ENCODE results near the gene PLCH1. TPM values are rescaled to one million over a fixed set of nuclear protein-coding genes. Genes with fewer than 3 reads are reported as not detected.

PLCH1 gene
- total and polyA plus RNA-seq, 7 experiments from 2014 or later = 0.56 TPM; not detected in 6

DNA sequence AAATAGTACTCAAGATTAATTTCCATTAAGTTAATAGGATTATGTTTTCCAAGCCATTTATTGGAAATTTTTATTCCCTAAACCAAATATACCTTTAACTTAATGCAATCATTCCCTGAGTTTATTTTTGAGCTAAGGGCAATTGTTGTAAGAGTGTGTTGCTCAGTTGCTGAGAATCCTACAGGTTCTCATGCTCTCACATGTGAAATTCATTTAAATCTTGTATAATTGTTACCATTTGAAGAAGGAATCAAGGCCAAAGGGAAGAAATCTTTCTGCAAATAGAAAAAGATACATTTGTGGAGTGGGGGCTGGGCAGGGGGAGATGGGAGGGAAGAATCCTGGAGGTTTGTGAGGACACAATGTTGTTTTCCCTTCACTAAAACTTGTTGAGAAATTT is 248.7 kb downstream of the PLCH1 start:
- H3K27me3 ChIP-seq (ENCODE audit: control insufficient read depth in 2 of 2, insufficient read depth in 2 of 2, low read length in 2 of 2) = no peaks in the 10 kb centered on the region
- intact Hi-C loops (cut with micrococcal nuclease) = no loop called here
- no peaks in the 10 kb centered on the region for H3K4me1 ChIP-seq (ENCODE audit: control insufficient read depth in 2 of 2, insufficient read depth in 2 of 2, low read length in 2 of 2)
- peaks cover 0 to 8% (median 0%) of the 10 kb centered on the region in 11 donors for H3K9me3 Mint-ChIP-seq
- DNase-seq (no peak), ATAC-seq (no peak)
- H3K4me1 Mint-ChIP-seq = peaks cover 0 to 12% (median 7%) of the 10 kb centered on the region in 7 donors
- no peak overlapping the region for H3K4me3 Mint-ChIP-seq
- ChIA-PET CTCF (no interaction called here), POLR2A (no interaction called here)
- H3K27ac ChIP-seq (ENCODE audit: low read depth, low read length) = no peak overlapping the region
- H3K4me3 ChIP-seq (ENCODE audit: low read length) = no peak overlapping the region
- H3K9me3 ChIP-seq (ENCODE audit: control insufficient read depth in 2 of 3, low read length in 3 of 3) = no peaks in the 10 kb centered on the region
- H3K27me3 Mint-ChIP-seq = no peaks in the 10 kb centered on the region
- H3K36me3 ChIP-seq (ENCODE audit: control insufficient read depth in 2 of 3, insufficient read depth in 3 of 3, low read length in 3 of 3) = no peaks in the 10 kb centered on the region
- H3K36me3 Mint-ChIP-seq = no peaks in the 10 kb centered on the region
- no peak overlapping the region for H3K27ac Mint-ChIP-seq

DNA sequence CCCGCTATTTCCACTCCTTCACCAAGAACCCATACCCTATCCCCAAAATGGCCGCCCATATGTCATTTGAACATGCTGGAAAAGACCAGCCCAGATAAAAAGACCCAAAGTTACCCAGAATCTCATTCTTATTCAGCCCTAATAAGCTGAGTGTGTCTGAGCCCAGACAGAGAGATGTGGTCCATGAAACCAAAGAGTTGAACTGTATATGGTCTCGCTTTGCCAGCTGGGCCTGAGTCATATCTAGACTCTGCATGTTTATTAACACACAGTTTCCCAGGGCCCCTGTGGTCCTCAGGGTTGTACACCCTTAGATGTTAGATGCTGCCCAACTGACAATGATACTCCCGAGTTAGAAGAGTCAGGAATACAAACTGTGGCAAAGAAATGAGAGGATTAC is 249.5 kb downstream of the PLCH1 start:
- H3K9me3 ChIP-seq (ENCODE audit: control insufficient read depth in 2 of 3, low read length in 3 of 3) = no peaks in the 10 kb centered on the region
- Mint-ChIP-seq H3K27ac (no peak overlapping the region), H3K27me3 (no peaks in the 10 kb centered on the region), H3K9me3 (peaks cover 0 to 8% (median 0%) of the 10 kb centered on the region in 11 donors), H3K4me1 (peaks cover 0 to 12% (median 7%) of the 10 kb centered on the region in 7 donors), H3K4me3 (no peak overlapping the region), H3K36me3 (no peaks in the 10 kb centered on the region)
- CTCF ChIA-PET = no interaction called here
- no peak overlapping the region for H3K27ac ChIP-seq (ENCODE audit: low read depth, low read length)
- no peaks in the 10 kb centered on the region for H3K27me3 ChIP-seq (ENCODE audit: control insufficient read depth in 2 of 2, insufficient read depth in 2 of 2, low read length in 2 of 2)
- no peak overlapping the region for H3K4me3 ChIP-seq (ENCODE audit: low read length)
- DNase-seq (no peak), ATAC-seq (peak; percentile 16)
- intact Hi-C loops (cut with micrococcal nuclease) = no loop called here
- no peaks in the 10 kb centered on the region for H3K36me3 ChIP-seq (ENCODE audit: control insufficient read depth in 2 of 3, insufficient read depth in 3 of 3, low read length in 3 of 3)
- POLR2A ChIA-PET = no interaction called here
- no peaks in the 10 kb centered on the region for H3K4me1 ChIP-seq (ENCODE audit: control insufficient read depth in 2 of 2, insufficient read depth in 2 of 2, low read length in 2 of 2)

GRCh38 chr3:155494332-155494731 is 250.5 kb downstream of the PLCH1 start:
- POLR2A ChIA-PET = no interaction called here
- Histone ChIP-seq H3K36me3 (ENCODE audit: control insufficient read depth in 2 of 3, insufficient read depth in 3 of 3, low read length in 3 of 3) (no peaks in the 10 kb centered on the region), H3K9me3 (ENCODE audit: control insufficient read depth in 2 of 3, low read length in 3 of 3) (no peaks in the 10 kb centered on the region), H3K27me3 (ENCODE audit: control insufficient read depth in 2 of 2, insufficient read depth in 2 of 2, low read length in 2 of 2) (no peaks in the 10 kb centered on the region), H3K4me3 (ENCODE audit: low read length) (no peak overlapping the region), H3K4me1 (ENCODE audit: control insufficient read depth in 2 of 2, insufficient read depth in 2 of 2, low read length in 2 of 2) (no peaks in the 10 kb centered on the region), H3K27ac (ENCODE audit: low read depth, low read length) (no peak overlapping the region)
- peaks cover 0 to 12% (median 7%) of the 10 kb centered on the region in 7 donors for H3K4me1 Mint-ChIP-seq
- intact Hi-C loops (cut with micrococcal nuclease) = no loop called here
- peak overlapping the region in 2 of 9 donors; percentile 10 to 14 for H3K27ac Mint-ChIP-seq
- H3K27me3 Mint-ChIP-seq = no peaks in the 10 kb centered on the region
- CTCF ChIA-PET = no interaction called here
- H3K9me3 Mint-ChIP-seq = peaks cover 0 to 8% (median 0%) of the 10 kb centered on the region in 11 donors
- no peaks in the 10 kb centered on the region for H3K36me3 Mint-ChIP-seq
- ATAC-seq (no peak), DNase-seq (no peak)
- H3K4me3 Mint-ChIP-seq = peak overlapping the region in 1 of 10 donors; percentile 1

GRCh38 chr3:155492841-155493240 is 252.0 kb downstream of the PLCH1 start:
- H3K9me3 ChIP-seq (ENCODE audit: control insufficient read depth in 2 of 3, low read length in 3 of 3) = no peaks in the 10 kb centered on the region
- Mint-ChIP-seq H3K4me1 (peaks cover 0 to 12% (median 7%) of the 10 kb centered on the region in 7 donors), H3K27me3 (peaks cover 0 to 9% (median 1%) of the 10 kb centered on the region in 5 donors), H3K9me3 (peaks cover 0 to 8% (median 0%) of the 10 kb centered on the region in 11 donors), H3K36me3 (peaks cover 0 to 2% (median 0%) of the 10 kb centered on the region in 5 donors), H3K4me3 (no peak overlapping the region), H3K27ac (no peak overlapping the region)
- no peak overlapping the region for H3K27ac ChIP-seq (ENCODE audit: low read depth, low read length)
- no peaks in the 10 kb centered on the region for H3K36me3 ChIP-seq (ENCODE audit: control insufficient read depth in 2 of 3, insufficient read depth in 3 of 3, low read length in 3 of 3)
- H3K4me3 ChIP-seq (ENCODE audit: low read length) = no peak overlapping the region
- DNase-seq (no peak), ATAC-seq (no peak)
- H3K27me3 ChIP-seq (ENCODE audit: control insufficient read depth in 2 of 2, insufficient read depth in 2 of 2, low read length in 2 of 2) = no peaks in the 10 kb centered on the region
- H3K4me1 ChIP-seq (ENCODE audit: control insufficient read depth in 2 of 2, insufficient read depth in 2 of 2, low read length in 2 of 2) = no peaks in the 10 kb centered on the region
- intact Hi-C loops (cut with micrococcal nuclease) = no loop called here
- ChIA-PET CTCF (no interaction called here), POLR2A (no interaction called here)

DNA sequence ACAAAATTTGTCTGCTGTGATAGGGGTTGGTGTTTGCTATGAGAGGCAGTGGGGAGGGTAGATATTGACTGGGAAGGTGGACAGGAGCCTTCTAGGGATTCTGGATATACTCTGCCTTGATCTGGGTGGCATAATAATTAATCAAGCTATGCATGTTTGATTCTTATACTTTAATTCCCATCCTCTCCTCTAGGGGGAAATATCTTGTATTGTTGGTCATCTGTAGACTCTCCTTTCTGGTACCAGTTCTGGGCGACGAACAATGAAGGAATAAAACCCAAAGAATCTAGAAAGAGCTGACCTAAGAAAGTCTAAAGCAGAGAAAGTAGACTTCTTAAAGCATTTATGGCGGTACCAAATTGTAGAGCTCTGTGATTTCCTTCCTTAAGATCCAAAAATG is 253.2 kb downstream of the PLCH1 start:
- Mint-ChIP-seq H3K27ac (no peak overlapping the region), H3K36me3 (peaks cover 0 to 4% (median 0%) of the 10 kb centered on the region in 5 donors), H3K9me3 (peaks cover 0 to 8% (median 0%) of the 10 kb centered on the region in 11 donors), H3K4me3 (no peak overlapping the region), H3K27me3 (peaks cover 0 to 9% (median 4%) of the 10 kb centered on the region in 5 donors), H3K4me1 (peaks cover 0 to 12% (median 7%) of the 10 kb centered on the region in 7 donors)
- Histone ChIP-seq H3K4me3 (ENCODE audit: low read length) (no peak overlapping the region), H3K36me3 (ENCODE audit: control insufficient read depth in 2 of 3, insufficient read depth in 3 of 3, low read length in 3 of 3) (no peaks in the 10 kb centered on the region), H3K9me3 (ENCODE audit: control insufficient read depth in 2 of 3, low read length in 3 of 3) (no peaks in the 10 kb centered on the region), H3K27ac (ENCODE audit: low read depth, low read length) (no peak overlapping the region), H3K27me3 (ENCODE audit: control insufficient read depth in 2 of 2, insufficient read depth in 2 of 2, low read length in 2 of 2) (no peaks in the 10 kb centered on the region), H3K4me1 (ENCODE audit: control insufficient read depth in 2 of 2, insufficient read depth in 2 of 2, low read length in 2 of 2) (no peaks in the 10 kb centered on the region)
- CTCF ChIA-PET = no interaction called here
- ATAC-seq = no peak
- POLR2A ChIA-PET = no interaction called here
- intact Hi-C loops (cut with micrococcal nuclease) = no loop called here
- DNase-seq = no peak

DNA sequence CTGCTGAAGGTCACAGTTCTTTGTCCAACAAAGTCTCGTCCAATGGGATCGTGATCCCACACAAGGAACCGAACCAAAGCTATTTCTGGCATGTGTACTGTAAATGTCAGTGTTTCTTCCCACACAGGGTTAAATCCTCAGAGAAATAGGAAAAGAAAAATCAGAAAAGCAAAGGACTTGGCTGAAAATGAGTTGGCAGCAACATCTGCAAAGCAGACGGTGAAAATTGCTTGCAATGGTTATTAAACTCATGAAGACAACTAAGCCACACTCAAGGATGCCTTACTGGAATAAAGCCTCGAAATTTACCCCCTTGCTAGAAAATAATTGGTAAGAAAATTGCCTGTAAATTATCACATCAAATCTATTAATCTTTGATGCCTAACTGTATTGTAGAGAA is 256.2 kb downstream of the PLCH1 start:
- H3K27ac ChIP-seq (ENCODE audit: low read depth, low read length) = no peak overlapping the region
- H3K4me3 ChIP-seq (ENCODE audit: low read length) = no peak overlapping the region
- peaks cover 0 to 5% (median 0%) of the 10 kb centered on the region in 11 donors for H3K9me3 Mint-ChIP-seq
- no peak overlapping the region for H3K4me3 Mint-ChIP-seq
- intact Hi-C loops (cut with micrococcal nuclease) = no loop called here
- ATAC-seq (no peak), DNase-seq (no peak)
- POLR2A ChIA-PET = no interaction called here
- no peaks in the 10 kb centered on the region for H3K4me1 ChIP-seq (ENCODE audit: control insufficient read depth in 2 of 2, insufficient read depth in 2 of 2, low read length in 2 of 2)
- H3K4me1 Mint-ChIP-seq = peaks cover 0 to 12% (median 3%) of the 10 kb centered on the region in 7 donors
- CTCF ChIA-PET = no interaction called here
- H3K36me3 ChIP-seq (ENCODE audit: control insufficient read depth in 2 of 3, insufficient read depth in 3 of 3, low read length in 3 of 3) = no peaks in the 10 kb centered on the region
- H3K27me3 ChIP-seq (ENCODE audit: control insufficient read depth in 2 of 2, insufficient read depth in 2 of 2, low read length in 2 of 2) = no peaks in the 10 kb centered on the region
- H3K27ac Mint-ChIP-seq = no peak overlapping the region
- no peaks in the 10 kb centered on the region for H3K9me3 ChIP-seq (ENCODE audit: control insufficient read depth in 2 of 3, low read length in 3 of 3)
- peaks cover 0 to 11% (median 5%) of the 10 kb centered on the region in 5 donors for H3K27me3 Mint-ChIP-seq
- peaks cover 0 to 4% (median 0%) of the 10 kb centered on the region in 5 donors for H3K36me3 Mint-ChIP-seq

- POLR2A ChIA-PET = no interaction called here
- Mint-ChIP-seq H3K9me3 (peaks cover 0 to 5% (median 0%) of the 10 kb centered on the region in 11 donors), H3K27me3 (peaks cover 0 to 11% (median 9%) of the 10 kb centered on the region in 5 donors), H3K4me3 (no peak overlapping the region), H3K4me1 (peaks cover 0 to 11% (median 3%) of the 10 kb centered on the region in 7 donors), H3K27ac (no peak overlapping the region), H3K36me3 (peaks cover 0 to 4% (median 0%) of the 10 kb centered on the region in 5 donors)
- H3K36me3 ChIP-seq (ENCODE audit: control insufficient read depth in 2 of 3, insufficient read depth in 3 of 3, low read length in 3 of 3) = no peaks in the 10 kb centered on the region
- CTCF ChIA-PET = no interaction called here
- no peak for ATAC-seq
- no peaks in the 10 kb centered on the region for H3K4me1 ChIP-seq (ENCODE audit: control insufficient read depth in 2 of 2, insufficient read depth in 2 of 2, low read length in 2 of 2)
- no peaks in the 10 kb centered on the region for H3K9me3 ChIP-seq (ENCODE audit: control insufficient read depth in 2 of 3, low read length in 3 of 3)
- no peak overlapping the region for H3K4me3 ChIP-seq (ENCODE audit: low read length)
- peak in 4 of 9 donors; percentile 10 to 37 (median 27) for DNase-seq
- intact Hi-C loops (cut with micrococcal nuclease) = no loop called here
- H3K27ac ChIP-seq (ENCODE audit: low read depth, low read length) = no peak overlapping the region
- no peaks in the 10 kb centered on the region for H3K27me3 ChIP-seq (ENCODE audit: control insufficient read depth in 2 of 2, insufficient read depth in 2 of 2, low read length in 2 of 2)
These were observed 259.0 kb downstream of the PLCH1 start for GRCh38 chr3:155485897-155486296.
